DMS153 (cell line): ENCODE data around the gene PLEKHG3.
"Not testable (repeated sequence)": the region's sequence is repeated elsewhere in the genome, so short reads cannot be mapped to it uniquely, and the experiment has no call there.

Experiments
- DNase-seq: peaks from one replicate; lab custom pipeline; 2025; lab: John Stamatoyannopoulos, UW

Gene PLEKHG3

GRCh38 chr14:64704143-64704742 lies at the start of gene PLEKHG3:
TSS of gene PLEKHG3 (plus strand) at chr14:64704424. CDS start at chr14:64727632, 23,208 bp downstream.
- DNase-seq, result peak; percentile 56

GRCh38 chr14:64654901-64655300 lies 49.3 kb upstream of the PLEKHG3 start:
- DNase-seq, result no peak

- DNase-seq, result no peak
Measured at GRCh38 chr14:64656986-64657385, 47.2 kb upstream of the PLEKHG3 start.

- no peak for DNase-seq
Measured at GRCh38 chr14:64658201-64658600, 46.0 kb upstream of the PLEKHG3 start.

GRCh38 chr14:64658700-64659264 lies 45.4 kb upstream of the PLEKHG3 start:
- not testable (repeated sequence) for DNase-seq

- DNase-seq, result no peak
Measured at GRCh38 chr14:64659366-64659765, 44.9 kb upstream of the PLEKHG3 start.

GRCh38 chr14:64663174-64663573 lies 41.0 kb upstream of the PLEKHG3 start:
- DNase-seq, result no peak

- DNase-seq, result peak; percentile 52
Measured at GRCh38 chr14:64671591-64671990, 32.6 kb upstream of the PLEKHG3 start.

- no peak for DNase-seq
Measured at GRCh38 chr14:64673316-64673715, 30.9 kb upstream of the PLEKHG3 start.

- no peak for DNase-seq
Measured at GRCh38 chr14:64673748-64674147, 30.5 kb upstream of the PLEKHG3 start.

- no peak for DNase-seq
Measured at GRCh38 chr14:64674829-64675228, 29.4 kb upstream of the PLEKHG3 start.

GRCh38 chr14:64675312-64675711 lies 28.9 kb upstream of the PLEKHG3 start:
- DNase-seq, result no peak

GRCh38 chr14:64676410-64677008 lies 27.7 kb upstream of the PLEKHG3 start:
- no peak for DNase-seq

GRCh38 chr14:64680013-64680713 lies 24.1 kb upstream of the PLEKHG3 start:
- DNase-seq, result no peak

- DNase-seq, result no peak
Measured at GRCh38 chr14:64680714-64681065, 23.5 kb upstream of the PLEKHG3 start.

GRCh38 chr14:64681796-64682710 lies 22.2 kb upstream of the PLEKHG3 start:
- DNase-seq, result no peak

GRCh38 chr14:64682843-64683242 lies 21.4 kb upstream of the PLEKHG3 start:
- DNase-seq, result no peak

- no peak for DNase-seq
Measured at GRCh38 chr14:64683264-64683663, 21.0 kb upstream of the PLEKHG3 start.

- DNase-seq, result no peak
Measured at GRCh38 chr14:64684091-64684490, 20.1 kb upstream of the PLEKHG3 start.

GRCh38 chr14:64685371-64686281 lies 18.6 kb upstream of the PLEKHG3 start:
- no peak for DNase-seq

GRCh38 chr14:64686282-64686615 lies 18.0 kb upstream of the PLEKHG3 start:
- DNase-seq, result no peak
